NCI-H1048 (cell line): Measurements from ENCODE around the gene LIPC.

Experiments
- DNase-seq: peaks from one replicate; lab custom pipeline; 2025; lab: John Stamatoyannopoulos, UW

LIPC gene

GRCh38 chr15:58616171-58616570 lies 184.4 kb downstream of the LIPC start:
- DNase-seq = no peak
